GM19351 (cell line): ENCODE results near the gene LHFPL5.

ENCODE experiments used
- ATAC-seq: cut with Tn5 transposase; IDR thresholded peaks from one replicate; pipeline ENCODE4 v1.9.1; 2021; ENCODE audit warnings: mild to moderate bottlenecking, moderate library complexity; ENCODE audit not compliant: unreplicated experiment

The LHFPL5 gene

DNA sequence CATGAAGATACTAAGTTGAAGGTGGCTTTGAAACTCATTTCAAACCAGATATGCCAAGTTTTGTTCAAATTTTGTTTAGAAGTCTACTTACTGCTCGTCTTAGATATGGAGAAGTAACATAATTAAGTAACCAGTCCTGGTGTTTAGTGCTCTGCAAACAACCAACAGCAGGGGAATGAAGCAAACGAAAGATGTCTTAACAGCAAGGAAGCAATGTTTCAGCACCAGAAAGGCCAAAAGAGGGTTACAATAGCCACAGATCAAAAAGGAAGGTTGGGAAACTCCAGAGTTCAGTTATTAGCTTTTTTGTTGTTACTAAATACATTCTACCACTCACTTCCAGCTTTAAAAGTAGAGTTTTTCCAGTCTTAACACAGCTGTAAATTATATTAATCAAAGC, 45.1 kb downstream of the LHFPL5 start:
- ATAC-seq: no peak

GRCh38 chr6:35852994-35853393, 47.8 kb downstream of the LHFPL5 start:
- ATAC-seq: no peak

DNA sequence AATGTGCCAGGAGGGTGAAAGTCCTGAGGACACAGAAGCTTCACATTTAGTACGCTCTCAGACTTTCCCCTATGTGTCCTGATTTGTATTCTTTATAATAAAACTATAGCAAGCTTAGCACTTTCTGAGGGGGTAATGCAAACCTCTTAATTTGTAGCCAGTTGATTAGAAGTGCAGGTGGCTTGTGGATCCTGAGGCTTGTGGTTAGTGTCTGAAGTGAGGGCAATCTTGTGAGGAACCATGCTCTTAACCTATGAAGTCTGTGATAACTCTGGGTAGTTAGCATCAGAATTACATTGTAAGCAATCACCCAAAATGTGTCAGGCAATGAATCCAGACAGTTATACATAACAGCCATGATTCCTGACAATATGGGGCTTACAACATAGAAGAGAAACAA, 51.1 kb downstream of the LHFPL5 start:
- no peak for ATAC-seq

GRCh38 chr6:35857853-35858252, 52.7 kb downstream of the LHFPL5 start:
- no peak for ATAC-seq

GRCh38 chr6:35859367-35859766, 54.2 kb downstream of the LHFPL5 start:
- no peak for ATAC-seq
